Measurements from ENCODE around the gene IQSEC1. TPM values are rescaled to one million over a fixed set of nuclear protein-coding genes. Genes with fewer than 3 reads are reported as not detected.

Gene IQSEC1
- total and polyA plus RNA-seq, 8 donors: 24.9 to 57.0 (median 34.2) TPM

GRCh38 chr3:13111173-13111872 lies 38.1 kb upstream of the IQSEC1 start:
- DNase-seq: peak in 3 of 4 donors; percentile 27 to 73 (median 58)
- Histone ChIP-seq H3K27ac (no peak overlapping the region), H3K36me3 (no peaks in the 10 kb centered on the region), H3K4me1 (no peaks in the 10 kb centered on the region), H3K9me3 (no peaks in the 10 kb centered on the region), H3K27me3 (peaks cover 0 to 35% of the 10 kb centered on the region in 2 donors), H3K4me3 (no peak overlapping the region)
- intact Hi-C loops (cut with DNase I): no loop called here
- TF ChIP-seq CTCF (IDR thresholded peaks at IDR 0.05): no peak
- peak; percentile 81 for ATAC-seq

GRCh38 chr3:13110678-13111116 lies 37.5 kb upstream of the IQSEC1 start:
- Histone ChIP-seq H3K4me1 (no peaks in the 10 kb centered on the region), H3K27ac (no peak overlapping the region), H3K36me3 (no peaks in the 10 kb centered on the region), H3K9me3 (no peaks in the 10 kb centered on the region), H3K4me3 (no peak overlapping the region), H3K27me3 (peaks cover 0 to 35% of the 10 kb centered on the region in 2 donors)
- no peak for TF ChIP-seq CTCF (IDR thresholded peaks at IDR 0.05)
- intact Hi-C loops (cut with DNase I): no loop called here
- ATAC-seq (peak; percentile 6), DNase-seq (peak in 2 of 4 donors; percentile 35 to 40)

GRCh38 chr3:13109516-13109915 lies 36.3 kb upstream of the IQSEC1 start:
- Histone ChIP-seq H3K27me3 (peaks cover 0 to 35% of the 10 kb centered on the region in 2 donors), H3K4me3 (no peak overlapping the region), H3K27ac (no peak overlapping the region), H3K4me1 (no peaks in the 10 kb centered on the region), H3K36me3 (no peaks in the 10 kb centered on the region), H3K9me3 (no peaks in the 10 kb centered on the region)
- intact Hi-C loops (cut with DNase I): no loop called here
- no peak for TF ChIP-seq CTCF (IDR thresholded peaks at IDR 0.05)
- DNase-seq (no peak), ATAC-seq (no peak)

- intact Hi-C loops (cut with DNase I): no loop called here
- no peak for ATAC-seq
Observed at GRCh38 chr3:13108861-13109260, 35.6 kb upstream of the IQSEC1 start.

More at GRCh38 chr3:13108861-13109260, 35.6 kb upstream of the IQSEC1 start:
- no peaks in the 10 kb centered on the region for H3K36me3 ChIP-seq
- H3K27me3 ChIP-seq: peaks cover 0 to 35% of the 10 kb centered on the region in 2 donors
- no peak overlapping the region for H3K4me3 ChIP-seq
- H3K27ac ChIP-seq: no peak overlapping the region
- TF ChIP-seq CTCF (IDR thresholded peaks at IDR 0.05): no peak
- DNase-seq: peak in 2 of 4 donors; percentile 26 to 41
- H3K4me1 ChIP-seq: no peaks in the 10 kb centered on the region
- no peaks in the 10 kb centered on the region for H3K9me3 ChIP-seq
